ENCODE measurements around the gene LDLRAP1.
"Not testable (repeated sequence)": the region's sequence is repeated elsewhere in the genome, so short reads cannot be mapped to it uniquely, and the experiment has no call there.

LDLRAP1 gene

DNA sequence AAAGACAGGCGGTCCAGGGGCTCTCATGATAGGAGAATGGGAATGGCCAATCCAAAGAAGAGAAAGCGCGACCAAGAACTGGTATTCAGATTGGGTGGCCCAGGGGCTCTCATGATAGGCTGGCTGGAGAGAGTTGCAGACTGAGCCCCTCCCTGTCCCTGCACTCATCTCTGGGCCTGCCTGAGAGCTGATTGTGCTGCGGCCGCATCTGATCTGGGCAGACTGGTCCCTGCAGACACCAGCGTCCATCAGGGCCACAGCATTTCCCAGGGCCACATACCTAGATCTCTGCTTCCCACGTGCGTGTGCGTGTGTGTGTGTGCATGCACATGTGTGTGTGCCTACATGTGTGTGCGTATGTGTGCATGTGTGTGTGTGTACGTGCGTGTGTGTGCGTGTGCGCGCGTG, 42.8 kb downstream of the LDLRAP1 start:
- TF ChIP-seq, protein P1, sequence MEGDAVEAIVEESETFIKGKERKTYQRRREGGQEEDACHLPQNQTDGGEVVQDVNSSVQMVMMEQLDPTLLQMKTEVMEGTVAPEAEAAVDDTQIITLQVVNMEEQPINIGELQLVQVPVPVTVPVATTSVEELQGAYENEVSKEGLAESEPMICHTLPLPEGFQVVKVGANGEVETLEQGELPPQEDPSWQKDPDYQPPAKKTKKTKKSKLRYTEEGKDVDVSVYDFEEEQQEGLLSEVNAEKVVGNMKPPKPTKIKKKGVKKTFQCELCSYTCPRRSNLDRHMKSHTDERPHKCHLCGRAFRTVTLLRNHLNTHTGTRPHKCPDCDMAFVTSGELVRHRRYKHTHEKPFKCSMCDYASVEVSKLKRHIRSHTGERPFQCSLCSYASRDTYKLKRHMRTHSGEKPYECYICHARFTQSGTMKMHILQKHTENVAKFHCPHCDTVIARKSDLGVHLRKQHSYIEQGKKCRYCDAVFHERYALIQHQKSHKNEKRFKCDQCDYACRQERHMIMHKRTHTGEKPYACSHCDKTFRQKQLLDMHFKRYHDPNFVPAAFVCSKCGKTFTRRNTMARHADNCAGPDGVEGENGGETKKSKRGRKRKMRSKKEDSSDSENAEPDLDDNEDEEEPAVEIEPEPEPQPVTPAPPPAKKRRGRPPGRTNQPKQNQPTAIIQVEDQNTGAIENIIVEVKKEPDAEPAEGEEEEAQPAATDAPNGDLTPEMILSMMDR (IDR thresholded peaks at IDR 0.05; ENCODE audit: borderline replicate concordance, insufficient read depth, low read depth, low read length) = no peak
- no peak overlapping the region for H3K4me3 ChIP-seq (ENCODE audit: low read depth, low read length)

DNA sequence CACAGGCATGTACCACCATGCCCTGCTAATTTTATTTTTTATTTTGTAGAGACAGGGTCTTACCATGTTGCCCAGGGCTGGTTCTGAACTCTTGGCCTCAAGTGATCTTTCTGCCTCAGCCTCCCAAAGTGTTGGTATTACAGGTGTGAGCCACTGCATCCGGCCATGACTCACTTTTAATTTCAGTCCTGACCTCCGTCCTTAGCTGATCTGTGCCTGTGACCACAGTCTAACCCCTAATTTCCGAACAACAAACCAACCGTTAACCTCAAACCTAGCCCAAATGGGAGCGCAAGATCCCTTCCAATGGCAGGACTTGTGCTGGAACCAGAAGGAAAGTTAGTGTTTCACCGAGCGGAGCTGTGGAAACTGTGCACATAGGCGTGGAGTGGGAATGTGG, 43.9 kb downstream of the LDLRAP1 start:
- TF ChIP-seq, protein P1 (IDR thresholded peaks at IDR 0.05; ENCODE audit: borderline replicate concordance, insufficient read depth, low read depth, low read length) = no peak
- no peak overlapping the region for H3K4me3 ChIP-seq (ENCODE audit: low read depth, low read length)

DNA sequence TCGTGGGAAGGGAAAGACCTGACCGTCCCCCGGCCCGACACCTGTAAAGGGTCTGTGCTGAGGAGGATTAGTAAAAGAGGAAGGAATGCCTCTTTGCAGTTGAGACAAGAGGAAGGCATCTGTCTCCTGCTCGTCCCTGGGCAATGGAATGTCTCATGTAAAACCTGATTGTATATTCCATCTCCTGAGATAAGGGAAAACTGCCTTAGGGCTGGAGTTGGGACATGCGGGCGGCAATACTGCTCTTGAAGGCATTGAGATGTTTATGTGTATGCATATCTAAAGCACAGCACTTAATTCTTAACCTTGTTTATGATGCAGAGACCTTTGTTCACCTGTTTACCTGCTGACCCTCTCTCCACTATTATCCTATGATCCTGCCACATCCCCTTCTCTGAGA, 44.8 kb downstream of the LDLRAP1 start:
- H3K4me3 ChIP-seq (ENCODE audit: low read depth, low read length) = not testable (repeated sequence)

DNA sequence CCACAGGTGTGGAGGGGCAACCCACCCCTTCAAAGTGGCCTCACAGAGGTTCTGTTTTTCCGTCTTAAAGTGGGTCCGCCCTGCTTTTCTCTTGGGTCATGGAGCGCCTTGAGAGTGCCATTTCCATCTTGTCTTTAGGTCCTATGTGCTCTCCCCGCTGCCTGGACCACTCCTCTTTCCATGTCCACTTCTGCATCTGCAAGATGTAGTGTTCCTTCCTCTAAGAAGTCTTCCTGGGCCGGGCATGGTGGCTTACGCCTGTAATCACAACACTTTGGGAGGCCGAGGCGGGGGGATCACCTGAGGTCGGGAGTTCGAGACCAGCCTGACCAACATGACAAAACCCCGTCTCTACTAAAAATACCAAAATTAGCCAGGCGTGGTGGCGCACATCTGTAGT, 45.4 kb downstream of the LDLRAP1 start:
- not testable (repeated sequence) for H3K4me3 ChIP-seq (ENCODE audit: low read depth, low read length)

DNA sequence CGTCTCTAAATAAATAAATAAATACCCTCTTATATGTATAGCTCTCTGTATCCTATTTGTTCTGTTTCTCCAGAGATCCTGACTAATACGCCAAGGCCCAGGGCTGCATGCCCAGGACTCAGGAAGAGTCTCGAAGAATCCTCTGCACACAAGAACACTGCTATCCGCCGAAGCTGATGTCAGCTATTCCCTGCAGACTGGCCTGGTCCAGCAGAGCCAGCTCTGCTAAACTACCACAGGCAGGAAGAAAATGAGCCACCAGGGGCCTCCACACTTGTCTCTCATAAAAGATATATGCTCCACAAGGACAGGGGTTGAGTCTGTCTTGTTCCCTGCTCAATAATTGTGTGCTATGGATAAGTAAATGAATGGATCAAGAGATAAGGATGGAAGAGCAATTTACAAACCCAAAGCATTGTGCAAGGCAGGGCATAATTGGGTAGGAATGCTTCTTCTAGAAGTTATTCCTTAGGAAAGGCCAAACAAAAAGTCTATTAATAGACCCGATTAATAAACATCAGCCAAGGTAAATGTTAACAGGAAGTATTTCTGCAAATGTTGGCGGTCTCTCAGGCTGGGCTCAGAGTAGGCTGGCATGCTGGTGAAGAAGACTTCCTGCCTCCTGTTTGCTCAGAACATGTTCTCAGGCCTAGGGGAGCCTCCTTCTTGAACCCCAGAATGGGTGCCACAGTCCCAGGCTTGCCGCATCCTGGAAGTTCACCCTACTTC, 46.9 kb downstream of the LDLRAP1 start:
- H3K4me3 ChIP-seq (ENCODE audit: low read depth, low read length) = no peak overlapping the region
- TF ChIP-seq, protein P1 (IDR thresholded peaks at IDR 0.05; ENCODE audit: borderline replicate concordance, insufficient read depth, low read depth, low read length) = no peak

DNA sequence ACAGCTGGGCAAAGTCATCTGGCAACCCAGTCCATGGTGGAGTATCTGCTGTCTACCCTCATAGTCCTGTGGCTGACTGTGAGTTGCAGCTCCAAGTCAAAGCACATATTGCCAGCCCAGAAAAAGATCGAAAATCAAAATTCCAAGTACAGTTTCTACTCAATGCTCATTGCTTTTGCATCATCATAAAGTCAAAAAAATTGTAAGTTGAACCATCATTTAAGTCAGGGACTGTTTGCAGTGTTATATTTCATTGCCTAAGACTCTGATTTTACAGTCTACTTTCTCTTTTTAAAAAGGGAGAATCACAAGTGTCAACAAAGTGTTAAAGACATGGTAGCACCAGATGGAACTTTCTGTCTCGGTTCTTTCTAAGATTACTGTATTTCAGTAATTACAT, 50.5 kb downstream of the LDLRAP1 start:
- H3K4me3 ChIP-seq (ENCODE audit: low read depth, low read length) = no peak overlapping the region
- TF ChIP-seq, protein P1 (IDR thresholded peaks at IDR 0.05; ENCODE audit: borderline replicate concordance, insufficient read depth, low read depth, low read length) = no peak

DNA sequence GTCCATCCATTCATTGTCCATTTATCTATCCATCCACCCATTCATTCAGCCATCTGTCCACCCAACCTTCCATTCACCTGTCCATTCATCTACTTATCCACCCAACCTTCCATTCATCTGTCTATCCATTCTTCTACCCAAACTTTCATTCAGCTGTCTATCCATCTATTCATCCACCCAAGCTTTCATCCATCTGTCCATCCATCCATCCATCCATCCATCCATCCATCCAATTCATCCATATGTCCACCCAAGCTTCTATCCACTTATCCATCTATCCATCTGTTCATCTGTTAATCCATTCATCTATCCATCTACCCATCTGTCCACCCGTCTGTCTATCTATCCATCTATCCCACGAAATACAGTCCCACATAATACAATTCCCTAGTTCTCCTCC, 51.6 kb downstream of the LDLRAP1 start:
- H3K4me3 ChIP-seq (ENCODE audit: low read depth, low read length) = no peak overlapping the region
- TF ChIP-seq, protein P1 (IDR thresholded peaks at IDR 0.05; ENCODE audit: borderline replicate concordance, insufficient read depth, low read depth, low read length) = no peak

DNA sequence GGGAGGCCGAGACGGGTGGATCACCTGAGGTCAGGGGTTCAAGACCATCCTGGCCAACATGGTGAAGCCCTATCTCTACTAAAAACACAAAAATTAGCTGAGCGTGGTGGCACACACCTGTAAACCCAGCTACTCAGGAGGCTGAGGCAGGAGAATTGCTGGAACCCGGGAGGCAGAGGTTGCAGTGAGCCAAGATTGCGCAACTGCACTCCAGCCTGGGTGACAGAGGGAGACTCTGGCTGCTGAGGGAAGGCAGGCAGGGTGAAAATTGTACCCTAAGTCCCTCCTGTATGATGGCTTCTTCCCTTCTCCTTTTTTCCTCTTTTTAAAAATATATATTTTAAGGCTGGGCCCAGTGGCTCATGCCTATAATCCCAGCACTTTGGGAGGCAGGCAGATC, 53.2 kb downstream of the LDLRAP1 start:
- not testable (repeated sequence) for H3K4me3 ChIP-seq (ENCODE audit: low read depth, low read length)

DNA sequence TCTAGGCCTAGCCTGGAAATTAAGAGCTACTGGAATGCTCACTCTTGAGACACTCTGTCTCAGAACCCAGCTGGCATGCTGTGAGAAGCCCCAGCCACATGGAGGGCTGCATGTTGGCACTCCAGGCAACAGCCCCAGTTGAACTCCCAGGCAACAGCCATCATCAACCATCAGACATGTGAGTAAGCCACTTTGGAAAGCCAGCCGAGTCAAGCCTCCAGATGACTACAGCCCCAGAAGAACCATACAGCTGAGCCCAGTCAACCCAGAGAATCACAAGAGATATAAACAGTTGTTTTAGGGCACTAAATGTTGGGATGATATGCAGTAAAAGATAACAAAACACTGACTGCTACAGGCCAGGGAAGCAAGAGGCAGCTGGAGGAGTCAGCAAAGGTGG, 55.5 kb downstream of the LDLRAP1 start:
- no peak overlapping the region for H3K4me3 ChIP-seq (ENCODE audit: low read depth, low read length)
- TF ChIP-seq, protein P1 (IDR thresholded peaks at IDR 0.05; ENCODE audit: borderline replicate concordance, insufficient read depth, low read depth, low read length) = no peak

Data from GM12875 (cell line).